HG03159 (cell line): ENCODE measurements around the gene ABHD1.

Source experiments
- ATAC-seq: cut with Tn5 transposase; IDR thresholded peaks from one replicate; pipeline ENCODE4 v1.9.1; 2021; ENCODE audit warnings: mild to moderate bottlenecking, moderate library complexity; ENCODE audit not compliant: unreplicated experiment

ABHD1 gene

GRCh38 chr2:27134781-27135477 lies 11.3 kb downstream of the ABHD1 start:
- no peak for ATAC-seq

DNA sequence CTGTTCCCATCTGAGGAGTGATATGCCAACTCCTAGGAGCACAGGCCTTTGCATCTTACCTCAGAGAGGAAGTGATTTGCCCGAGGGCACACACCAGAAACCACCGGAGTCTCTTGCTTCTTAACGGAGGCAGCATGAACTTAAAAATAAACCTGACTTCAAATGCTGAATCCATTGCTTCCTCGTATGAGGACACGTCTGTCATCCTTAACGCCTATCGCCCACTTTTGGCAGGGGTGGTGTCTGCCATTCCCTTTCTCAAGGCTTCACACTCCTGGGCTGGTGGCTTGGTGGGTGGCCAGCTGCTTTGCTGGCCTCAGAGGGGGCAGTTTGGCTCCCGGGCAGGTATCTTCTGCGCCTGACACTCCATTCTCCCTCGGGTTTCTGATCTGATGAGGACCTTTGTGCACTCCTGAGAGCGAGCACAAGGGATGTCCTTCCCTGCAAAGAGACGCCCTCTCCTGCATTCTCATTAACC lies 11.9 kb downstream of the ABHD1 start:
- ATAC-seq: no peak

DNA sequence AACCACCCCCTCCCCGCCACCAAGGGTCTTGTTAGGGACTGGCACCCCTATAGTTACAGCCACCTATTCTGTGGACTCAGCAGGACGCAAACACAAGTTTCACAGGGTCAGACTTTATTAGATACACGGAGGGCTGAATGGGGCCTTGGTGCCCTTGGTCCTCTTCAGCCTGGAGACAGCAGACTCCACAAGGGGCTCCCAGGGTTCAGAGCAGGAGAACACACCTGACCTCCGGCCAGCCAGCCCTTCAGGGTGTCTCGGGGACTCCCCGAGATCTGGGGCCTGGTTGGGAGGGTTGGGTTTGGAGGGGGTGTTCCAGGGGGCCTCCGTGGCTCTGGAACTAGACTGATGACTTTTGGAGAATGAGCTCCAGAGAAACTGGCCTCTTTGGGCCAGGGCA lies 13.1 kb downstream of the ABHD1 start:
- ATAC-seq: no peak

DNA sequence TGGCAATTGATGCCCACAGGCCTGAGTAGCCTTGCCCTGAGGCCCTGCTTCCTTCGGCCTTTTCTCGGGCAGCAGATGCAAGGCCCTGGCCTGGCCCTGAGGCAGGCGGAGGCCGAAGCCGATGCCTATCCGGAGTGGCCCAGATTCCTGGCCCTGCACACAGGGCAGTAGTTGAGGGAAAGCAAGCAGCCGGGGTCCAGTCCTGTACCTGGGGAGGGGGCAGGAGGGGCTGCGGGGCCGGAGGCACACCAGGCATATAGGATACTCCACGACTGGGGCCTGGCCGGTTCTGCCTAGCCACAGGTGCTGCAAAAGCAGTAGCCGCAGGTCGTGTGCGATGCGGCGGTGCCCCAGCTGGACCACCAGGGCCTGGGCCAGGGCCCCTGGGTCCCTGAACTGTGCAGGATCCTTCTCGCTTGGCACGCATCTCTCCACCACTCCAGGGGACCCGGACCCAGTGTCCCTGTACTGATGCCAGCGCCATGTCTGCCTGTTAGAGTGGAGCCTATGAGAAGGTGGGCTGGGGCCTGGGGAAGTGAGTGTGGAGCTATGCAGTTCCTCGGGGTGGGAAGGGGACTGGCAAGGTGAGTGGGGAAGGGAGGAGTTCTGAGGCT lies 13.8 kb downstream of the ABHD1 start:
- ATAC-seq: no peak

- no peak for ATAC-seq
These were observed 14.5 kb downstream of the ABHD1 start for GRCh38 chr2:27138111-27138510.

DNA sequence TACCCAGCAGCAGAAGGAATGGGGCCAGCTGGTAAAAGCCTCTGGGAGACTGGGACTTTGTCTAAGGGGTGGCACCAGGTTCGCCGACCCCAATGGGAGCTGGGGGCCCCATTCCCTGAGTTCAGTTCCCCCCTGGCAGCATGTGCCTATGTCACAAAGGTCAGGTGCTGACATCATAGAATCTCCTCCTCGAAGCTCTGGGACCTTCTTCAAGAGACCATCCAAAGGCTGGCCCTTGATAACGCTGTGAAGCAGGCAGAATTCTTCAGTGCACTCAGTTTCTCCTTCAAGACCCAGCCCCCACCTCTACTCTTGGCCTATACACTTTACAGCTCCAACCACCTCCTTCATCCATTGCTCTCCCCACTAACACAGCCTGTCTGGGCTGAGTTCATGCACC lies 15.7 kb downstream of the ABHD1 start, which contains the start of gene PRR30:
Gene PRR30, minus strand, starts transcription at position 101 of the 400 bp plus-strand sequence. CDS start 1,081 bp downstream, outside the sequence.
- no peak for ATAC-seq

DNA sequence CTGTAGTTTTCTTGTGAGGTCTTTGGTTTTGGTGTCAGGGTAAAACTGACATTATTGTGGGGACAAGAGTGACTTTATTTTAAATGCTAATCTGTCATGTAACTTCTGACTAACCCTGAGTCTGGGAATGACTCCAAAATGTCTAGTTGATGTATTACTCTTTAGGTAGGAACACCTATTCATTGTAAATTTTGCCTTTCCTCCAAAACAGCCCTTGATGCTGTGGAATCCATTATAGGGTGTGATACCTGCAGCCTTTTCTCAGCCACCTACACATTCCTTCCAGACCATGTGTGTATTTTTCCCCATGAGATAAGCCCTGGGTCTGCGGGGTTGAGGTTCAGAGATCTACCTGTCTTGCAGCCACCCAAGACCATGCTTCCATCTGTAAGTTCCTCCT lies 19.7 kb downstream of the ABHD1 start:
- ATAC-seq: no peak

GRCh38 chr2:27145682-27146081 lies 22.1 kb downstream of the ABHD1 start:
- ATAC-seq: no peak

- no peak for ATAC-seq
These were observed 24.3 kb downstream of the ABHD1 start for GRCh38 chr2:27147935-27148334.

DNA sequence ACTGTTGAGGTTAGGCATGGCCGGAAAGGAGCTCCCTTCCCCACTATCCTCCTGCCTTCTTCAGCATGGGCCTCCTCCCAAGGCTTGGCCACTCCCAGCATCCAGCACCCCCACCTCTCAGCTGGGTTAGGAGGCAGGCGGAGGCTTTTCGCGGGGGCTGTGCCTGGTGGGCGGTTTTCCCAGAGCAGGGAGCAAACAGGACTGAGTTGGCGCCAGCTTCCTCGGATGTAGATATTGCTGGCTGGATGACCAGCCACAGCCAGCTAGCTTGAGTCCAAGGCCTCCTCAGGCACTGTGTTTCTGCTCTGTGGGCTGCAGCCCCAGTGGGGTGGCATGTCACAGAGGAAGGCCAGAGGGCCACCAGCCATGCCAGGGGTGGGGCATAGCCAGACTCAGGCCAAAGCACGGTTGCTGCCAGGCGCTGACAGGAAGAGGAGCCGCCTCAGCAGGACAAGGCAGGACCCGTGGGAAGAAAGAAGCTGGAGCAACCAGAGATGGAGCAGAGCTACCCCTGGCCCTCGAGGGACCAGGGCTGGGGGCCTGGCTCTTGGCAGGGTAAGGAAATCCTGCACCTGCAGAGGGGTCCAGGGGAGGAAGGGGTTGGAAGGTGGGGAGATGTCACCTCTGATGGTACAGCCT lies 25.3 kb downstream of the ABHD1 start, which contains the start of gene TCF23:
Gene TCF23, plus strand, starts transcription at position 204 of the 639 bp plus-strand sequence. Its CDS starts 130 bp downstream, at position 334.
- ATAC-seq: no peak

DNA sequence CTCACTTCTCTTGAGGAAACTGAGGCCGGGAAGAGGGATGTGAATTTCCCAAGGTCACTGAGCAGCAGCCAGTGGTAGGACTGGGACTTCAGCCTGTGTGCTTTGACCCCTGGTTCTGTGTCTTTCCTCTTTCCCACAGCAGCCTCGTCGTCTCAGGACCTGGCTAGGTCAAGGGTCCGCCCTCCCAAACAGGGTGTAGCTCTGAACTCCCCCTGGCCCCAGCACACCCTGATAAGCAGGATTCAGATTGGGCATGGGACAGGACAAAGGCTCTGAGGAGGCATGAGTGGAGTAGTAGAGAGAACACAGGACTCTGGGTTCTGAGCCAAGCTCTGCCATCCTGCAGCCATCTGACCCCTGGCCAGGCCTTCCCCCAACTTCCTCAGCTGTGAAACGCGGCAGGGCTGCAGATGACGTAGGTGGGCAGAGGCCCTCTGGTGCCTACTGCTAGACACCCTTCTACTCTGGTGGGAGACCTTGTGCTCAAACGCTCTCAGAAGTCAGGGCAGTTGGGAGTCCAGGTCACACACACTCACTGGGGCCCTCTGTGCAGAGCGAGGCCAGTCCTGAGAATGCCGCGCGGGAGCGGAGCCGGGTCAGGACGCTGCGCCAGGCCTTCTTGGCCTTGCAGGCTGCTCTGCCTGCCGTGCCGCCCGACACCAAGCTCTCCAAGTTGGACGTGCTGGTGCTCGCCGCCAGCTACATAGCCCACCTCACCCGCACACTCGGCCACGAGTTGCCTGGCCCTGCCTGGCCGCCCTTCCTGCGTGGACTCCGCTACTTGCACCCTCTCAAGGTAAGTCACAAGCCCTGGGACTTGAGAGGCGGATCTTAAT lies 26.2 kb downstream of the ABHD1 start:
- ATAC-seq: no peak

DNA sequence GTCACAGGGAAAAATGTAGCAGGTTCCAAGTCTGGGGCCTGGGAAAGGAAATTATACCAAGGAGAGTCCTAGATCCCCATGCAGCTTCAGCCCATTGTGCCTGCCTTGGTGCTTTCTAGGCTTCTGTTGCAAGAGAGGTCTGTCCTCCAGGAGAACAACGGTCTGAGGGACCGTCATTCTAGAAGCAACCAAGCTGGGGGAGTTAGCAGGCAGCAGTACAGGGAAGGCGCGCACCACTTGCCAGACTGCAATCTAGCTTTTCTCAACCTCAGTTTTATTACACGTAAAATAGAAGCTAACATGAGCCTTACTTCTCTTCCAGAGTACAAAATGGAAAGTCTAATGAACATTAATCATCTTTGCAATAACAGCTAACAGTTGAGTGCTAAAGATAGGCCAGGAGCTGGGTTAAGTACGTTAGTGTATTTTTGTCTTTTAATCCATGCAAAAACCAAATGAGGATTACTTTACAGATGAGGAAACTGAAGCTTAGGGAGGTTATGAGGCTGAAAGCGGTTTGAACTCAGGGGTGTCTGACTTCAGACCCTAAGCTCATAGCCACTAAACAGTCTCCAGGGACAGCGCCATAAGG lies 27.1 kb downstream of the ABHD1 start:
- ATAC-seq: no peak

GRCh38 chr2:27152102-27152795 lies 28.6 kb downstream of the ABHD1 start:
- no peak for ATAC-seq

DNA sequence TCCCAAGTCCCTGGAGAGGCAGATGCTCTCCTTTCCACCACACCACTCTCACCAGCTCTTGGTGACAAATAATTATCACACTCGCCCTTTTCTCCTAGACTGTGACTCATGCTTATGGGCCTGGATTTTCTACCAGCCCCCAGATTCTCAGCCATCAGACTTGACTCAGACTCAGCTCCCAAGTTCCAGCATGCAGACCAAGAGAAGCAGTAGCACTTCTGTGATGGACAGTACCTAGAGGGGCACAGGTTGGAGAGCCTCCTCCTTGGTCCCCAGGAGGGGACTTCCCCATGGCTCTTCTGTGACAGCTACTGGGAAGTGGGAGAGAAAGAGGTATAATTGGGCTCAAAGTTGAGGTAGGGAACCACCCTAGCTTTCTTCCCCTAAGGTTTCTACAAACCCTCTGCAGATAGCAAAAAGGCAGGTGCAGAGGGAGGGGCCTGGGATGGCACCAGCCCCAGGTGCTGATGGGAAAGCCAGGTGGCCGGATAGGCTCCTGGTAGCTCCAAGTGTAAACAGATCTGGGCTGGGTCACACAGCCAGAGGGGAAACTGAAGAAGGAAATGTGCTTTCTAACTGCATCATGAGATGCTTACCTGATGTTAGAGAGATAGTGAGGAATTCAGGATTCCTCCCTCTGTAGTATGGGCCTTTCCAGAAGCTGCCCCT lies 29.3 kb downstream of the ABHD1 start:
- no peak for ATAC-seq

DNA sequence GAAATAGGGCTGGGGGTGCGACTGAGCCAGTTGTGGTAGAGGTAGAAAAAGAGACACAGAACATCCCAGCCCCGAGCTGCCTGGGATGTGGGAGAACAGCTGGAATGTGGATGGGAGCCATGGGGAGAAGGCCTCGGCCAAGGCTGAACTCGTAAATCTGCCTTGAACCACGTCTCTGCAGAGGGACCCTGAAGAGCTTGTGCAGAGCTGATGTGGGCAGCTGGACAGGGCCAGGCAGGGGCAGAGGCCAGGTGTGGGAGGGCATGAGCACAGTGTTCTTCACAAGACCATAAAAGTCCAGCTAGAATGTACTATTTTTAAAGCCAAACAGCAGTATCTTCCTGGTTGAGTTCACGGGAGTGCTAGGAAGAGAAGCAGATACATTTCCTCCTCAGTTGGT lies 30.9 kb downstream of the ABHD1 start:
- ATAC-seq: no peak

DNA sequence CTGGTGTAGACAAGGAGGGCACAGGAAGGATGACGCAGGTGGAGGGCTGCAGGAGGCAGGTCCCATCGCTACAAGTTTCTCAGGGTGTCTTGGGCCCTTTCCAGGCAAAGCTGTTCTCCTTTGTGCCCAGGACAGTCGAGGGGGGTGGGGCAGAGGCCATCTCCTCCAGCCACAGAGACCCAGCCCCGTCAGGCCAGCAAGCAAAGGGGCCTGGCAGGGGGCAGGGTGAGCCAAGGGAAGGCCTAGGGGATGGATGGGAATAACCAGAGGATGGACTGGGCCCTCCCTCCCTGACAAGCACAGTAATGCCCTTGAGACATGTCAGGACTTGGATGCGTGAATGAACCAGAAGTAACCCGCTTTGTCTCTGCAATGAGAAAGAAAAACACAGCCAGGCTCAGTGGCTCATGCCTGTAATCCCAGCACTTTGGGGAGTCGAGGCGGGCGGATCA lies 31.5 kb downstream of the ABHD1 start:
- no peak for ATAC-seq

DNA sequence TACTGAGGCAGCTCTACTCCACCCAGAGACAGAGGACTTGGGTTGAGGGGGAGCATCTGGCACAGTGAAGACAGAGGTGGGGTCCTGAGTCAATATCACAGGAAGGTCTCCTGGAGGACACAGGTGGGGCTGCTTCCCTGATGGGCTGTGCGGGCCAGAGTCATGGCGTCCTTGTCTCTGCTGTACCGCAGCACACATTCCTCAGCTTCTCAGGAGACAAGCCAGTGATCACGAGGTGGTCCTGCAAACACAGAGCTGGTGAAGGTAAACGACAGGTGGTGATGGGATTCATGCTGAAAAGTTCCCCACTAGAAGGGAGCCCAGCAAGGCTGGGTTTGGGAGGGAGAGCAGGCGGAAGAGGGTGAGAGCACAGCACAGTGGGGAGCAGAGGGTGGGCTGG lies 34.9 kb downstream of the ABHD1 start:
- no peak for ATAC-seq

- ATAC-seq: no peak
These were observed 35.7 kb downstream of the ABHD1 start for GRCh38 chr2:27159271-27159670.

GRCh38 chr2:27160191-27160590 lies 36.6 kb downstream of the ABHD1 start:
- no peak for ATAC-seq
